ENCODE results near the gene MAP2K5.

Gene MAP2K5

DNA sequence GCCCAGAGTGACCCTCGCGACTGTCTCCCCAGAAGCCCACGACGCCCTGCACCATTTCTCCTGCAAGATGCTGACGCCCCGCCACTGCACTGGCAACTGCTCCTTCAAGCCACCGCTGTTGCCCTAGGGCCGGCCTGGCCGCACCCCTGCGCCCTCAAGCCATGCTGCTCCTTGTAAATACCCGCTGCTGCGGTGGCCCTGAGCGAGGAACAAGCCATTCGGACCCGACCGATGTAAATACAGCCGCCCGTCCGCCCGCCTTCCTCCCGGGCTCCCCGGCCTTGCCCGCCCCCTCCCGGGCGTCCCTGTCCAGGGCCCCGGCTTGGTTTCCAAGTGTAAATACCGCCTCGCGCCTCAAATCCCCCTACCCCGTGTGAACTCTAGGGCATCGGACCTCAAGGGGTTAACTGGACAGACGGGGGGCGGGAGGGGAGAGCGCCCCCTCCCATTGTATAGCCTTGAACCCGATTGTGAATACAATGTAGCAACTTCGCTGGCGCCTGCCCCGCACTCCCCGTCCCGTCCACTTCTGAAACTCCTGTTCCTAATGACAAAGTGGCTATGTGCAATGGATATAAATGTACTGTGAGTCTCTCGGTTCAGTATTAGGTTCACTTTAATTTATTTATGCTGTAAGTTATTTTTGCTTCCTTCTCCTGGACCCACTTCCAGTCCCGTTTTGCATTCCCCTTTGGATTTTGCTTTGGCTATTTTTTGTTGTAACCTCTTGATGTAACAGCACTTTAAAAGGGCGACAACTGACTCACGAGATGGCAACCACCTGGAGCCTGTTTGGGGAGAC, 291.4 kb downstream of the MAP2K5 start:
- TF ChIP-seq, protein P1, sequence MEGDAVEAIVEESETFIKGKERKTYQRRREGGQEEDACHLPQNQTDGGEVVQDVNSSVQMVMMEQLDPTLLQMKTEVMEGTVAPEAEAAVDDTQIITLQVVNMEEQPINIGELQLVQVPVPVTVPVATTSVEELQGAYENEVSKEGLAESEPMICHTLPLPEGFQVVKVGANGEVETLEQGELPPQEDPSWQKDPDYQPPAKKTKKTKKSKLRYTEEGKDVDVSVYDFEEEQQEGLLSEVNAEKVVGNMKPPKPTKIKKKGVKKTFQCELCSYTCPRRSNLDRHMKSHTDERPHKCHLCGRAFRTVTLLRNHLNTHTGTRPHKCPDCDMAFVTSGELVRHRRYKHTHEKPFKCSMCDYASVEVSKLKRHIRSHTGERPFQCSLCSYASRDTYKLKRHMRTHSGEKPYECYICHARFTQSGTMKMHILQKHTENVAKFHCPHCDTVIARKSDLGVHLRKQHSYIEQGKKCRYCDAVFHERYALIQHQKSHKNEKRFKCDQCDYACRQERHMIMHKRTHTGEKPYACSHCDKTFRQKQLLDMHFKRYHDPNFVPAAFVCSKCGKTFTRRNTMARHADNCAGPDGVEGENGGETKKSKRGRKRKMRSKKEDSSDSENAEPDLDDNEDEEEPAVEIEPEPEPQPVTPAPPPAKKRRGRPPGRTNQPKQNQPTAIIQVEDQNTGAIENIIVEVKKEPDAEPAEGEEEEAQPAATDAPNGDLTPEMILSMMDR (conservative IDR thresholded peaks at IDR 0.05; ENCODE audit: control insufficient read depth, insufficient read depth, low read depth, low read length), result peak; percentile 39
- DNase-seq (ENCODE audit: low read depth), result no peak
- H3K4me3 ChIP-seq (ENCODE audit: control insufficient read depth, low read depth, low read length), result no peak overlapping the region

DNA sequence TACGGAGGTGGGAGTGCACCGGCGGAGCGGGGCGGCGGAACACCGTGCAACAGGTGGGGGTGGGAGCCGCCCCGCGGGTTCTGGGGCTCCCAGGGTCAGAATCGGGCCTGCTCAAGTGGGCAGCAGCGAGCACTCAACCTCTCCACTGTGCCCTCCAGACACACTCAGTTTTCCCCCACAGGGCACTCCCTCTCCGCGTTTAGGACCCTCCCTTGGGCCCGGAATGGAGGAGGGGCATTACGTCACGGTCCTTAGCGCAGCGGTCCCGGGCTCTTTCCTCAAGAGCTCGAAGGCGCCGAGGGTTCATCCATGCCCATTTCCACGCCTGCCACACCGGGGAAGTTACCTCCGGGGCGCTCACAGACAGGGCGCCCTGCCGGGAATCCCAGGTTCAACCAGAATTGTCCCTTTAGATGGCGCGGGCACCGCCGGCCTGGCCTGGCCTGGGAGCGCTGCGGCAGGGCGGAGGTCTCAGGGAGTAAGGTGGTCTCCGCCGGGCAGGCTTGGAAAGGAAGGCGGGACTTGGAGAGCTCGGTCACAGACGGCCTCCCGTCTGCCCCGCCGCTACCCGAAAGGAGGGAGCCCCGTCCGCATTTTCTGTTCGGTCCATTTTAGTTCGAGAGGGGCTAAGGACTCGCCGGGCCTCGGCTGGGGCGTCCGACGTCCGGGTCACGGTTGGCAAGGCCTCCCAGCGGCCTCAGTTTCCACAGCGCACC, 292.2 kb downstream of the MAP2K5 start:
- no peak for DNase-seq (ENCODE audit: low read depth)
- TF ChIP-seq, protein P1 (conservative IDR thresholded peaks at IDR 0.05; ENCODE audit: control insufficient read depth, insufficient read depth, low read depth, low read length), result no peak
- no peak overlapping the region for H3K4me3 ChIP-seq (ENCODE audit: control insufficient read depth, low read depth, low read length)

DNA sequence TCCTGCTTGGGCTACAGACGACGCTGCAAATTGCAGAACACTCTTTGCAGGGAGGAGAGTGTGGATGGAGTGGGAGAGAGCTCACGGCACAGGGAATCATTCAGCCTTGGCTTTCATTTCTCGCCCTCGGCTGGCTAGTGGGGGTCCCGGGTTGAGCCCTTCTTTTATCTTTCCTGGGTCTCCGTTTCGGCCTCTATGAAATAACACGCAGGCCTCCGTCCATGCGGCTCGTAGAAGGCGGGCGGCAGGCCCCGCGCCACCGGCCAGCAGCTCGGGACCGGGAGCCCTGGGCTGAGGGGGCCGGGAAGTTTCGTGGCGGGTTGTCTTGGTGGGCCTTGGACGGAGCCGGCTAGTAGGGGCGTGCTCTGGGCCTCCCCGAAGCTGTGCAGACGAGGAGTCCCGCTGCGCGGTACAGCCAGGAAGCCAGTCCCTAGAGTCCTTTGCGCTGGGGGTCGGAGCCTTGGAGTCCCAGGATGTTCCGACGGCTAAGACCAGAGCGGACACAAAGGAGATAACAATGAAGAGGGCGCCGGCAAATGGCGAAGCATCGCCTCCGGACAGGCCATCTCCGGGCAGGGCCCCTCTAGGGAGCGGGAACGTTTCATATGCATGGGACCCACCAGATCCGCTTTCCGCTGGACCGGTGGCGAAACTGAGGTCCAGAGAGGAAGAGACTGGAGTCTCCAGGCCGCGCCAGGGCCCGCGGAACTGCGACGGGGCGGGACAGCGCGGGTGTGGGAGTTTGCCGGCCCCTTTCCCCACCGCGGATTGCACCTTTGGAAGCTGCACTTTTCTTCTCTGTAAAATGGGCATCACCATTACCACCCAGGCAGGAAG, 293.0 kb downstream of the MAP2K5 start:
- TF ChIP-seq, protein P1 (conservative IDR thresholded peaks at IDR 0.05; ENCODE audit: control insufficient read depth, insufficient read depth, low read depth, low read length), result no peak
- peak overlapping the region; percentile 50 for H3K4me3 ChIP-seq (ENCODE audit: control insufficient read depth, low read depth, low read length)

DNA sequence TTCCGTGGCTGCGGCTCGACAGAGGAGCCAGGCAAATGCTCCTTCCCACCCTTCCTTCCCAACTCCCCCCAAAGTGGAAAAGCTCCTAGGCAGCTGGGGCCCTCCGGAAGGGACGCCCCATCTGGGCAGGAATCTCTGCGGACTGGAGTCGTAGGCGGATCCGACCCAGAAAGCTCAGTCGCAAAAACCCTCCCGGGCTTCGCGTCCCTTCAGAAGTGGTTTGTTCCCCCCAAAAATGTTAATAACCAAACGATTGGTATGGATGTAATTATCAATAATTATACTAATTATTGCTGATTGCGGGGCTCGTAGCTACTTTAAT, 293.6 kb downstream of the MAP2K5 start:
- peak overlapping the region; percentile 50 for H3K4me3 ChIP-seq (ENCODE audit: control insufficient read depth, low read depth, low read length)
- TF ChIP-seq, protein P1 (conservative IDR thresholded peaks at IDR 0.05; ENCODE audit: control insufficient read depth, insufficient read depth, low read depth, low read length), result no peak
- DNase-seq (ENCODE audit: low read depth), result no peak

More for the DNA sequence above, 293.0 kb downstream of the MAP2K5 start:
- no peak for DNase-seq (ENCODE audit: low read depth)

DNA sequence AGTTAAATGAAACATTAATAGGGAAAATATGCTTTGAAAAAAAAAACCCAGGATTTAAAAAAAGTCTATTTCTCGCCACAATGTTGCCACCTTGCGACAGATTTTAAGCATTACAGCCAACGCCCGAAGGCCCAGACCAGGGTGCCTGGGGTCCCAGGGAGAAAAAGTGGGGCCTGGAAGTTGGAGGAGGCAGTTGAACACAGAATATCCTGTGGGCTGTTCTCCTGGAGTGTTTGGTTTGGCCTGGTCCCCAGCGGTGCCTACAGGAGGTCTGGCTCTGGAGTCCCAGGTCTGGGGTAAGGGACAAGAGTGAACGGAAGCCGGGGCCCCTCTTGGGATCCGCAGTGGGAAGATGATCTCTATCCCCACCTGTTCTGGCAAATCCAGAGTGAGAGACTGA, 294.0 kb downstream of the MAP2K5 start:
- peak; percentile 40 for DNase-seq (ENCODE audit: low read depth)
- no peak overlapping the region for H3K4me3 ChIP-seq (ENCODE audit: control insufficient read depth, low read depth, low read length)
- TF ChIP-seq, protein P1 (conservative IDR thresholded peaks at IDR 0.05; ENCODE audit: control insufficient read depth, insufficient read depth, low read depth, low read length), result peak; percentile 71

- H3K4me3 ChIP-seq (ENCODE audit: control insufficient read depth, low read depth, low read length), result no peak overlapping the region
- TF ChIP-seq, protein P1 (conservative IDR thresholded peaks at IDR 0.05; ENCODE audit: control insufficient read depth, insufficient read depth, low read depth, low read length), result no peak
- DNase-seq (ENCODE audit: low read depth), result no peak
These were observed 294.5 kb downstream of the MAP2K5 start for GRCh38 chr15:67836955-67837354.

Data from fibroblast of mammary gland (primary cell).